Uterus (tissue), 4 donors: ENCODE data around the gene LMBR1. TPM values are rescaled to one million over a fixed set of nuclear protein-coding genes. Genes with fewer than 3 reads are reported as not detected.

ENCODE experiments used
- DNase-seq, 2 donors: peaks; one replicate each; pipeline ENCODE4 v3.0.0-alpha.2; 2019 to 2020
- H3K27ac ChIP-seq, 2 donors: fragments of 200-600 bp; sonication (generic); 1 replicate in 1 of 2; 2 replicates in 1 of 2; pipeline ENCODE4 v1.5.1; 2016 to 2018
- H3K27me3 ChIP-seq, 2 donors: fragments of 200-600 bp; sonication (generic); one replicate each; pipeline ENCODE4 v1.5.1; 2018 to 2019; ENCODE audit warnings: control low read depth in 1 of 2
- H3K36me3 ChIP-seq, 2 donors: fragments of 200-600 bp; sonication (generic); one replicate each; pipeline ENCODE4 v1.5.1; 2019; ENCODE audit warnings: control low read depth in 1 of 2
- H3K4me1 ChIP-seq, 2 donors: fragments of 200-600 bp; sonication (generic); one replicate each; pipeline ENCODE4 v1.5.1; 2018 to 2019; ENCODE audit warnings: control low read depth in 1 of 2
- H3K4me3 ChIP-seq, 2 donors: fragments of 200-600 bp; sonication (generic); 1 replicate in 1 of 2; 2 replicates in 1 of 2; pipeline ENCODE4 v1.5.1; 2018 to 2019; ENCODE audit warnings: mild to moderate bottlenecking in 1 of 2
- H3K9me3 ChIP-seq, 2 donors: fragments of 200-600 bp; sonication (generic); one replicate each; pipeline ENCODE4 v1.5.1; 2019; ENCODE audit warnings: control low read depth in 1 of 2
- CTCF ChIP-seq, 4 experiments: fragments of 200-600 bp in 2 of 4; fragments of 450-650 bp in 2 of 4; sonication (generic) in 2 of 4; IDR thresholded peaks; one replicate each; pipeline ENCODE4 v1.5.1; 2016 to 2019; ENCODE audit warnings: antibody characterized with exemption in 4 of 4, mild to moderate bottlenecking in 2 of 4, moderate library complexity in 1 of 4
- POLR2A ChIP-seq, 2 donors: fragments of 450-650 bp; IDR thresholded peaks; one replicate each; pipeline ENCODE4 v1.6.1; 2016; ENCODE audit warnings: antibody characterized with exemption in 2 of 2, mild to moderate bottlenecking in 1 of 2, moderate library complexity in 1 of 2
- intact Hi-C: fragments of 100-400 bp; cut with DNase I; formaldehyde crosslinking; loops from one replicate; pipeline ENCODE4 v1.15.1; 2023; ENCODE audit warnings: low total_unique reads
- total RNA-seq, 4 donors: library from RNA; depleted of rRNA in 3 of 4; stranded (reverse); fragments of >200 nt in 3 of 4; gene quantifications; one replicate each; pipeline versions ENCODE4 v1.1.0 to v1.2.4, GENCODE V29; 2014 to 2023
- donor health status: DM: yes; HTN: yes; CAD: no.

LMBR1 gene
- total RNA-seq, 4 donors from 2014 or later: 54.4 to 1,378 (median 140) TPM

- Histone ChIP-seq H3K27me3 (no peaks in the 10 kb centered on the region), H3K36me3 (no peaks in the 10 kb centered on the region), H3K9me3 (no peaks in the 10 kb centered on the region), H3K27ac (peak overlapping the region; percentile 25 to 84), H3K4me3 (no peak overlapping the region), H3K4me1 (peaks cover 0 to 6% of the 10 kb centered on the region in 2 donors)
- peak in 1 of 2 donors; percentile 45 for DNase-seq
- intact Hi-C loops: no loop called here
- TF ChIP-seq CTCF (IDR thresholded peaks at IDR 0.05) (peak in 1 of 4 experiments; percentile 5), POLR2A (IDR thresholded peaks at IDR 0.05) (no peak)
Measured at GRCh38 chr7:156895024-156895780, 2.2 kb upstream of the LMBR1 start.

- Histone ChIP-seq H3K4me1 (peaks cover 0 to 6% of the 10 kb centered on the region in 2 donors), H3K27me3 (no peaks in the 10 kb centered on the region), H3K36me3 (no peaks in the 10 kb centered on the region), H3K9me3 (no peaks in the 10 kb centered on the region), H3K4me3 (peak overlapping the region; percentile 59 to 99), H3K27ac (peak overlapping the region; percentile 84 to 93)
- TF ChIP-seq CTCF (IDR thresholded peaks at IDR 0.05) (peak in 1 of 4 experiments; percentile 11), POLR2A (IDR thresholded peaks at IDR 0.05) (no peak)
- DNase-seq: peak; percentile 40 to 49
- intact Hi-C loops: no loop called here
Measured at GRCh38 chr7:156892081-156892800, 742 bp downstream of the LMBR1 start.

- peaks cover 0 to 6% of the 10 kb centered on the region in 2 donors for H3K4me1 ChIP-seq
- DNase-seq: no peak
- H3K27me3 ChIP-seq: no peaks in the 10 kb centered on the region
- no peaks in the 10 kb centered on the region for H3K9me3 ChIP-seq
- H3K36me3 ChIP-seq: no peaks in the 10 kb centered on the region
- TF ChIP-seq CTCF (IDR thresholded peaks at IDR 0.05) (no peak), POLR2A (IDR thresholded peaks at IDR 0.05) (no peak)
- no peak overlapping the region for H3K4me3 ChIP-seq
- H3K27ac ChIP-seq: no peak overlapping the region
- intact Hi-C loops: no loop called here
Measured at GRCh38 chr7:156889746-156890145, 3.2 kb downstream of the LMBR1 start.

- no peaks in the 10 kb centered on the region for H3K27me3 ChIP-seq
- no peak for DNase-seq
- TF ChIP-seq CTCF (IDR thresholded peaks at IDR 0.05) (no peak), POLR2A (IDR thresholded peaks at IDR 0.05) (no peak)
- no peaks in the 10 kb centered on the region for H3K36me3 ChIP-seq
- H3K27ac ChIP-seq: no peak overlapping the region
- H3K4me3 ChIP-seq: no peak overlapping the region
- intact Hi-C loops: no loop called here
- H3K4me1 ChIP-seq: peaks cover 0 to 6% of the 10 kb centered on the region in 2 donors
- H3K9me3 ChIP-seq: no peaks in the 10 kb centered on the region
Measured at GRCh38 chr7:156889089-156889488, 3.9 kb downstream of the LMBR1 start.
